Stimulated activated effector memory CD8-positive, alpha-beta T cell treated with anti-CD3 and anti-CD28 coated beads, Interleukin-12 subunit alpha, Interleukin-12 subunit beta, amount 100 ng/mL, for 72 hours (primary cell): ENCODE data around the gene OMA1.
A peak's percentile ranks its signal among the peaks of the same experiment; 100 is the strongest.
"Not testable (repeated sequence)": the region's sequence is repeated elsewhere in the genome, so short reads cannot be mapped to it uniquely, and the experiment has no call there.

Experiments used
- ATAC-seq: fragments of 150-1000 bp; cut with Tn5 transposase; 2 replicates; pipeline ENCODE4 v1.10.0; 2021
- DNase-seq, 2 donors: peaks; one replicate each; pipeline ENCODE4 v3.0.0; 2021 to 2022; ENCODE audit warnings: low spot score in 2 of 2
- H3K27ac Mint-ChIP-seq: one replicate; pipeline ENCODE4 v1.8.0; 2022; ENCODE audit warnings: mild to moderate bottlenecking, mixed read lengths
- H3K36me3 Mint-ChIP-seq: one replicate; pipeline ENCODE4 v1.8.0; 2022; ENCODE audit warnings: mild to moderate bottlenecking, mixed read lengths
- H3K4me1 Mint-ChIP-seq: one replicate; pipeline ENCODE4 v1.8.0; 2022; ENCODE audit warnings: mixed read lengths
- H3K4me3 Mint-ChIP-seq: one replicate; pipeline ENCODE4 v1.8.0; 2022; ENCODE audit warnings: mild to moderate bottlenecking, mixed read lengths
- H3K9me3 Mint-ChIP-seq: one replicate; pipeline ENCODE4 v1.8.0; 2022; ENCODE audit warnings: mixed read lengths

OMA1 gene

DNA sequence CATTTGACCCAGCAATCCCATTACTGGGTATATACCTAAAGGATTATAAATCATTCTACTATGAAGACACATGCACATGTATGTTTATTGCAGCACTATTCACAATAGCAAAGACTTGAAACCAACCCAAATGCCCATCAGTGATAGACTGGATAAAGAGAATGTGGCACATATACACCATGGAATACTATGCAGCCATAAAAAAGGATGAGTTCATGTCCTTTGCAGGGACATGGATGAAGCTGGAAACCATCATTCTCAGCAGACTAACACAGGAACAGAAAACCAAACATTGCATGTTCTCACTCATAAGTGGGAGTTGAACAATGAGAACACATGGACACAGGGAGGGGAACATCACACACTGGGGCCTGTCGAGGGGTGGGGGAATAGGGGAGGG lies 17.2 kb upstream of the OMA1 start:
- not testable (repeated sequence) for ATAC-seq, H3K36me3 Mint-ChIP-seq, DNase-seq, H3K4me1 Mint-ChIP-seq, H3K4me3 Mint-ChIP-seq, H3K9me3 Mint-ChIP-seq, H3K27ac Mint-ChIP-seq

DNA sequence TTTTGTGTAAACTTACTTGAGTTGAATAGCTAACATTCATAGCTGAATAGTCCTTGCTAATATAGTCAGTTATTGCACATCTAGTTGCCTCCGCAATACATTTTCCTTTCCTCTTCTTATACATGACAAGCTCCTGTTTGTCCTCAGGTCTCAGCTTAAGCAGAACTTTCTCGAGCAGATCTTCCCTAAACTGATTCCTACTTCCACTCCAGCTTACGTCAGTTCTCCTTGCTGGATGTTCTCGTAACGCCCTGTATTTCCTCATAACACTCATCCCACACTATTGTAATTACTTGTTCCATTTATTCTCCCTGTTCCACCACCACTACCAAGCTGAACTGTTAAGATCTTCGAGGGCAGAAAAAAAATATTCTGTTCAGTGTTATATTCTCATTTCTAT lies 15.1 kb upstream of the OMA1 start:
- Mint-ChIP-seq H3K4me1 (no peaks in the 10 kb centered on the region), H3K9me3 (no peaks in the 10 kb centered on the region), H3K4me3 (no peak overlapping the region), H3K36me3 (no peaks in the 10 kb centered on the region), H3K27ac (no peak overlapping the region)
- peak in 1 of 2 donors; percentile 7 for DNase-seq
- no peak for ATAC-seq

DNA sequence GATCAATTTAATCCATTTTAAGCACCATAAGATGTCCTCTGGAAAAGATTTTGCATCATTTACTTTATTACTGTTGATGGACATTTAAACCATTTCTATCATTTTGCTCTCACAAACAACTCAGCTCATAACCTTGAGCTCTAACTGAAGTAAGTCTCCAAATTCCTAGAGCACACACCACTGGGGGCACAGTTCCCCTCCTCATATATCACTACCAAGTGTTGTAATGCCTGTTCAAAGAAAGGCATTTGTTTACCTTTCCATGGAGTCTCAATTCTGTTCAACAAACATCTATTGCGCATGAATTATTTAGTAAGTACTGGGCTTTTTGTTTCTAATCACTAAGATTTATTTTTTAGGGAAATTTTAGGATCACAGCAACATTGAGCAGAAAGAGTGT lies 8.9 kb upstream of the OMA1 start:
- H3K27ac Mint-ChIP-seq = no peak overlapping the region
- H3K4me3 Mint-ChIP-seq = no peak overlapping the region
- DNase-seq = no peak
- no peaks in the 10 kb centered on the region for H3K36me3 Mint-ChIP-seq
- no peak for ATAC-seq
- no peaks in the 10 kb centered on the region for H3K4me1 Mint-ChIP-seq
- no peaks in the 10 kb centered on the region for H3K9me3 Mint-ChIP-seq

DNA sequence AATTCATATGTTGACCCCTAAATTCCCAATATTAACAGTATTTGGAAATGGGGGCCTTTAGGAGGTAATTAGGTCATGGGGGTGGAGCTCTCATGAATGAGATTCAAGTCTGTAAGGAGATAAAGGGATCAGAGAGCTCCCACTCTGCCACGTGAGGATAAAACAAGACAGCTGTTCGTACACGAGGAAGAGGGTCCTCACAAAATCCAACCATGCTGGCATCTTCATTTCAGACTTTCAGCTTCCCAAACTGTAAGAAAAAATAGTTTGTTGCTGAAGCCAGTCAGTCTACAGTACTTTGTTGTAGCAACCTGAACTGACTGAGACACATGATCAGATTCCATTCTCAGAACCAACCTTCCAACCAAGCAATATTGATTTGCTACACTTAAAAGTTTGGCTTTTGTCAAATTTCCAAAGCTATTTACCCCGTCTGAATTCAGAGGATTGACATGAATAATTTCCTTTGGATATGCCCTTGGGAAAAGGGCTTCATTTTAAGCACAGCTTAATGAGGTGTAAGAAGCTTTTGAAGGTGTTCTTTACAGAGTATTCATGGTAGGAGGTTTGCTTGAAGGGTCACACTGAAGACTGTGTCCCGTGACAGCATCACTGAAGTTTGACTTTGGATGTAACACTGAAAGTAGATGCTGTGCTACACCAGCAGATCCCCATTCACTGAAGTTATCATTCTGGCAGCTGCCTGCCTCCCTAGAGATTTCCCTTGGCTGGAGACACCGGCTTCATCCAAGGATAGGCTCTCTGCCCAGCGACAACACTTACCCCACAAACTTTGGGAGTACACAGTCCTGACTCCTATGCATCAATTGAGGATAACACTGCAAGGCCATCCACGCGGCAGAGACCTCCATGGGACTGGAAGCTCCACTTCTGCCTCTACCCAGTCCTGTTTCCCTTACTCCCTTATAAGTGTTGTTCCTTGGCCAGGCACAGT lies 4.9 kb upstream of the OMA1 start:
- no peak overlapping the region for H3K27ac Mint-ChIP-seq
- DNase-seq = no peak
- peaks cover 6% of the 10 kb centered on the region for H3K36me3 Mint-ChIP-seq
- H3K4me3 Mint-ChIP-seq = no peak overlapping the region
- no peak for ATAC-seq
- H3K9me3 Mint-ChIP-seq = no peaks in the 10 kb centered on the region
- H3K4me1 Mint-ChIP-seq = peaks cover 4% of the 10 kb centered on the region

DNA sequence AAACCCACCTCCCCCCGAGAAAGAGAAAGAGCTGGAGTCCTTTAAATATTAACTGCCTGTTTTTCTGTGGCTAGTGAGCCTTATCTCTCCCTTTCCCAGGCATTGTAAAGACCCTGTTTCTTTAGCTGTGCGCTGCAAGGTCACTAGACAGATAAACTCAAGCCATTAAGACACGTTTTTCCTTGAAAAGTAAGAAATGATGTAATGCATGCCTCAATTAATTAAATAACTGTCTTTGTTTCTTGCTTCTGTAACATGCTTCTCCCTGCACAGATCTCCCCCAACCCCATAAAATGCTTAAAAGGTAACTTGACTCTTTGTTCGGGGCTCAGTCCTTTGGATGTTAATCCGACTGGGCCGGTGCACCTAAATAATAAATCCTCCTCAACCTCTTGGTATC lies 2.8 kb upstream of the OMA1 start:
- peaks cover 15% of the 10 kb centered on the region for H3K4me1 Mint-ChIP-seq
- H3K27ac Mint-ChIP-seq, H3K9me3 Mint-ChIP-seq, DNase-seq, H3K4me3 Mint-ChIP-seq, ATAC-seq, H3K36me3 Mint-ChIP-seq: not testable (repeated sequence)

DNA sequence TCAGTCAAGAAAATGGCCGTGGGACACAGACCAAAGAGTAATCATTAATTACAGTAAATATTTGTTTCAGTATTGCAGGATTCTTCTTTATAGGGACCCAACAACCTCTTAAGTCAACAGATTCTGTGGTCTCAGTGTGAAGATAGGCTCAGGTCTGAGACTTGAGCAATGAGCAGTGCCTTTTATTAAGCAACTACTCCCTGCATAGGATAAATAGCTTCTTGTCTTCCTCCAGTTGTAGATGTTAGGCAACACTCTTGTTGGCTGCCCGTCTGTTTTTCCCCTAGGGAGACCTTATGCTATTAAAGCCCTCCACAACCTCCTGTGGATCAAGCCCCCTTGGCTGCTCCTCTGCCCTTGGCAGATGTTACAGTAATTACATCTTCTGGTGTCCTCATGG lies 1.8 kb upstream of the OMA1 start:
- peaks cover 18% of the 10 kb centered on the region for H3K4me1 Mint-ChIP-seq
- ATAC-seq = no peak
- no peak overlapping the region for H3K4me3 Mint-ChIP-seq
- peaks cover 9% of the 10 kb centered on the region for H3K36me3 Mint-ChIP-seq
- DNase-seq = no peak
- H3K9me3 Mint-ChIP-seq = no peaks in the 10 kb centered on the region
- H3K27ac Mint-ChIP-seq = no peak overlapping the region

DNA sequence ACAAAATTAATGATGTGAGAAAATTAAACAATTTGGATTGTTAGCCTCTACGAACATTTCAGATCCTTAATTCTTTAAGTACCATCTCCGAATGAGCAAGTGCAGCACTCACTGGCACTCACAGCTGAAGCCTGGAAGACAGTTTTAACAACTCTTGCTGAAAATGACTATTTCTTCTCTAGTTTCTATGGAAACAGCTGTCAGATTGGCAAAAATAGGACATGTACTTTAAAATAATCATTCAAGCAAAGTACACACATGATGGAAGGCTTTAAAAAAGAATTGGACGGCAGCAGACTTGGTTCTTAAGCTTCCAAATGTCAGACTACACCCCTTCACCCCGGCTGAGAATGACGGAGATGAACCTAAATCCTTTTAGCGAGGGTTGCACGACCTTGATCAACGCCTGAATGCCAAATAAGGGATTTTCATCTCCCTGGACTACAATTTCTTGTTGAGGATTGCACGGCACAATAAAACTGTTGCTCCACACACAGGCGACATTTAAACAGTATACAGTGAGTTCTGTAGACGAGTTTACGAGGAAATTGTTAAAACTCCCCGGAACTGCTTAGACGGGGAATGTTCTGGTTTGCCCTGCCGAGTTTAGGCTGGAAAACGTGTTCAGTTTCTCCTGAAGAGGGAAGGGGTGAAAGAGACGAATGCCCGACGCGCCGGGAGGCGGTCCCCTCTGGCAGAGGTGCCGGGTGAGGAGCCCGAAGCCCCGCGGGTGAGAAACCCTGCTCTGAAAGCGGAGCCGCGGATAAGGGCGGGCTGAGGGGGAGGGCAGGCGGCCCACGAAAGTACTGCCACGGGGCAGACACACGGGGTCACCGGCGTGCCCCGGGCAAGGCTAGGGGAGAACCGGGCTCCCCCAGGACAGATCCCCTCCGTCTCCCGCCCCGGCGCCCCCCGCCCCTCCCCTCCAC lies 671 bp downstream of the OMA1 start:
- DNase-seq (peak; percentile 69 to 88), ATAC-seq (peak; percentile 89)
- Mint-ChIP-seq H3K9me3 (no peaks in the 10 kb centered on the region), H3K27ac (peak overlapping the region; percentile 99), H3K36me3 (peaks cover 9% of the 10 kb centered on the region), H3K4me1 (peaks cover 23% of the 10 kb centered on the region), H3K4me3 (peak overlapping the region; percentile 82)

DNA sequence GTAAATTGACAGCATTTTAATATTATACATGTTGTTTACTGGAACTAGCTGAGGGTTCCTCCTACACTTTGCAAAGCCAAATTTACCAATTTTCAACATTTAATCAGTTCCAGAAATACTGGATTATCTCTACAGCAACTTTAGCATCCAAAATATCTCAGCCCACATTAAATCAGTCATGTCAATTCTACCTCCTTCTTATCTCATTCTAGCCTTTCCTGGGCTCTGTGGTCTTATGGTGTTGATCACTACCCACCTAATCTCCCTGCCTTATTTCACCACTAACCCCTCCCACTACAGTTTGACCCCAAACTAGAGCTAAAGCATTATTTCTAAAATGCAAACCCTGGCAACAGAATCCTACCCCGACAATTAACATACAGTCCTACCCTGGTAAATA lies 3.3 kb downstream of the OMA1 start:
- no peak for ATAC-seq
- H3K4me3 Mint-ChIP-seq = no peak overlapping the region
- peak overlapping the region; percentile 7 for H3K27ac Mint-ChIP-seq
- H3K4me1 Mint-ChIP-seq = peaks cover 29% of the 10 kb centered on the region
- no peaks in the 10 kb centered on the region for H3K9me3 Mint-ChIP-seq
- H3K36me3 Mint-ChIP-seq = peaks cover 13% of the 10 kb centered on the region
- no peak for DNase-seq

DNA sequence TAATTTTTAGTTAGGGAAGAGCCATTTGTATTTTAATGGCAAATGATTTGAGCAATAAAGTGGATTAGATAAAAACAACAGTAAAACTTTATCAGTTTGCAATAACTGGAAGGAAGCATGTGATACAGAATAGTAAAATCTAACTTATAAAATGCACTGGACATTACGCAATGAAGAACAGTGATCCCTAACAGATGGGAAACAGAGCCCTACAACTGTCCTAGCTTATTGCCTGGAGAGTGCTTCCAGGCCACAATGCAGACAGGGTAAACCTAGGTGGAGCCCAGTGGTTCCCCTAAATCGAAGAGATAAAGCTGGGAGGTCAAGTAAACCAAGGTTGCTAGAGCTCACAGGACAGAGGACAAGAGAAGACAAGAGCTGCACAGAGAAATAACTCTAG lies 7.0 kb downstream of the OMA1 start:
- Mint-ChIP-seq H3K4me3 (no peak overlapping the region), H3K9me3 (no peaks in the 10 kb centered on the region), H3K36me3 (peaks cover 7% of the 10 kb centered on the region), H3K27ac (no peak overlapping the region), H3K4me1 (peaks cover 14% of the 10 kb centered on the region)
- DNase-seq (no peak), ATAC-seq (no peak)

DNA sequence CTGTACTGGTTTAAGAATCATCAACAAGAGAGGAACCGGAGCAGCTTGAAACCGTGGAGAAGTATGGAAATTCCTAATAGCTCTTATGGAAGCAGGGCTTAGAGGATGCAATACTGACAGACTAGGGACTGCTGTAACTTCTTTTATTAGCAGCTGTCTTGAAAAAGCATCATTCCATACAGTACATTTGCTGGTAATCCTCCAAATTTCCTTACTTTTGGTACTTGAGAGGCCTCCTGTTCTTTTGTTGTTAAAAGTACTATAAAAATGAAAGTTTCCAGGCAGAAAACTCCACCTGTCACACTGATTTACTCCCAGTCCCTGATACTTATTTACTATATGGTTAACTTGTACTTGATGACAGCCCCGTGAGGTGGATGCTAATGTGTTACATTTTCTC lies 7.7 kb downstream of the OMA1 start:
- Mint-ChIP-seq H3K36me3 (peaks cover 7% of the 10 kb centered on the region), H3K4me1 (peaks cover 14% of the 10 kb centered on the region), H3K9me3 (no peaks in the 10 kb centered on the region), H3K4me3 (no peak overlapping the region), H3K27ac (no peak overlapping the region)
- ATAC-seq (no peak), DNase-seq (no peak)

DNA sequence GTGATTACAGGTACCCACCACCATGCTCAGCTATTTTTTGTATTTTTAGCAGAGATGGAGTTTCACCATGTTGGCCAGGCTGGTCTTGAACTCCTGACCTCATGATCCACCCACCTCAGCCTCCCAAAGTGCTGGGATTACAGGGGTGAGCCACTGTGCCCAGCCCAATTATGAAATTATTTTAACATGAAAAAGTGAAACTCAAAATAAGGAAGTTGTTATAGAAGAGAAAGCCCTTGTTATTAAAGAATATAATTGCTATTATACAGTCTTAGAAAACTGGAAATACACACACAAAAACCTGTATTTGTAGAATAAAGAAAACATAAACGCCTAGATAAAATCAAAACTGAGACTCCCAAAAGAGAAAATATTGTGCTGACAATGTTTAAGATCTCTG lies 14.7 kb downstream of the OMA1 start:
- not testable (repeated sequence) for ATAC-seq, H3K4me3 Mint-ChIP-seq, H3K9me3 Mint-ChIP-seq, DNase-seq, H3K4me1 Mint-ChIP-seq, H3K27ac Mint-ChIP-seq, H3K36me3 Mint-ChIP-seq

DNA sequence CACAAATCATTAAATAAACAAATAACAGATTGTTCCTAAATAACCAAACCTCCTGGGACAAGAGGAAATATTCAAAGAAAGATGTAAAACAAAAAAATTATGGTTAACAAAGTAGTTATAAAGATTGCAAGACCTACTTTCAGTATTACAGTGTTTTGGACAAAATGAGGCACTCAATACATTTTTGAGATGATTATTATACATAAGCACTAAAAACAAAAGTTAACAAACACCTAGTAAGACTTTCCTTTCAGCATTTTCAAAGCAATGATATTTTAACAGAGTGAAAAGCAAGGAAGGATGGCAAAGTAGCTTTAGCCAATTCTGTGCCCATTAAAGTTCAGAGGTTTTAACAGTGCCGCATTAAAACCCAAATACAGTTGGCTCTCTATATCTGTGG lies 17.2 kb downstream of the OMA1 start:
- peaks cover 7% of the 10 kb centered on the region for H3K4me1 Mint-ChIP-seq

DNA sequence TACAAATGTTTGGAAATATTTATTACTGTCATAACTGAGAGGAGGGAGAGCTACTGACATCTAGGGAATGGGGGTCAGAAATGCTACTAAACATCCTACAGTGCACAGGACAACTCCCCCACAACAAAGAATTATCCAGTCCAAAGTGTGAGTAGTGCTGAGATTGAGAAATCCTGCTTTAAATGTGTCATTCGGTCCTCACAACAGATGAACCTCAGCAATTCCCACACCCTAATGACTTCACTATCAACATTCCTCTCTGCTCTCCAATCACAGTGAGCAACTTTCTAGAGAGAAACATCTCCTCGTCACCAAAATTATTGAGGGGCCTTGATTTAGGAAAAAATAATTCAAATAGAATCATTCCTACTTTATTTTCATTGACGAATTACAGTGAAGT lies 18.0 kb downstream of the OMA1 start:
- Mint-ChIP-seq H3K4me3 (no peak overlapping the region), H3K27ac (no peak overlapping the region), H3K9me3 (no peaks in the 10 kb centered on the region), H3K36me3 (peaks cover 15% of the 10 kb centered on the region), H3K4me1 (peaks cover 10% of the 10 kb centered on the region)
- ATAC-seq = no peak
- no peak for DNase-seq

More for the DNA sequence above, 17.2 kb downstream of the OMA1 start:
- H3K4me3 Mint-ChIP-seq = no peak overlapping the region
- H3K9me3 Mint-ChIP-seq = no peaks in the 10 kb centered on the region
- DNase-seq (no peak), ATAC-seq (peak; percentile 69)
- H3K36me3 Mint-ChIP-seq = peaks cover 15% of the 10 kb centered on the region
- no peak overlapping the region for H3K27ac Mint-ChIP-seq

DNA sequence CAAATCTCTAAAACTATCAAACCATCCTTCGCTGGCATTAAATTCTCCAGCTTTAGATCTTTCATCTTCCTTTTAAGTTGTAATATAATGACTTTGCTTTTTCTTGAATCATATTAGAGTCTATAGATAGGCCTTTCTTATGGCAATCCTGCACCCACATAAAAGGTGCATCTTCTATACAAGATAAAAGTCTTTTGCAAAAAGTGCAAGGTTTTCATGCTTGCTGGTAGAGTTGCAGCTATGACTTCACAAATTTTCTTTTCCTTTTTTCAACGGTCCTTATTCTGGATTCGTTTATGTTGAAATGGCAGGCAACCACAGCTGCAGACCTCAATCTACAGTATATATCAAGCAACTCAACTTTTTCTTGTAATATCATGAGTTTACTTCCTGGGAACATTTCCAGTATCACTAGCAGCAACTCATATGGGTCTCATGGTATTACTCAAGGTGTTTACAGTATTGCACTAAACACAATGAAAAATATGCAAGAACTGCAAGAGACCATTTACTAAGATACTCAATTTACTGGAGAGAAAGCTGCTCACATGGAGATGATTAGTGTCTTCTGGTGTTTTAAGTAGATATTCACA lies 22.1 kb downstream of the OMA1 start:
- DNase-seq (no peak), ATAC-seq (peak; percentile 90)
- Mint-ChIP-seq H3K27ac (no peak overlapping the region), H3K4me3 (no peak overlapping the region), H3K9me3 (no peaks in the 10 kb centered on the region), H3K4me1 (peaks cover 15% of the 10 kb centered on the region), H3K36me3 (peaks cover 21% of the 10 kb centered on the region)

DNA sequence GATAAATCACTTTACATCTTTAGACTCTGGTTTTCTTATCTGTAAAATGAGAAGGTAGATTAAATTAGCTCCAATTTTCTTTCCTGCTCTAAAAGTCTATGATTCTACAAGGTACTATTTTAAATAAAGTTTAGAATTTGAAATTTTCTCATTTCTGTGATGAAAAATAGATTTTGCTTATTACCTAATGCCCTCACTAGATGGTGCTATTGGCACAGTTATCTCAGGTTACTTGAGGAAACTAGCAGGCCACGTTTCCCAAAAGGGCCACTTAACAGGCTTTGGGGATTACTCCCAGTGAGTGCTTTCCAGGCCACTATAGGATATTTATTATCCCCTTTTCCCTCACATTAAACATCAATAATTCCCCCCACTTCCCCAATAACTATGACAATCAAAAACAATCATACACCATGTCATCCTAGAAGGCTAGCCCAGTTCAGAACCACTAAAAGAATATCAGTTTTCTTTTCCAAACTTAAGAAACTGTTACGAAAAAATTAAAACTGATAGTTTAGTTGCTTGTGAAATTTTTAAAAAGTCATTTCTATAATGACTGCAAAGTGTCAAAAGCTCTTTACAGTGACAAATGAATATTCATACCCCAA lies 30.6 kb downstream of the OMA1 start:
- H3K4me1 Mint-ChIP-seq = peaks cover 12% of the 10 kb centered on the region
- peak overlapping the region; percentile 61 for H3K27ac Mint-ChIP-seq
- H3K4me3 Mint-ChIP-seq = no peak overlapping the region
- ATAC-seq (peak; percentile 40), DNase-seq (peak in 1 of 2 donors; percentile 5)
- peaks cover 9% of the 10 kb centered on the region for H3K36me3 Mint-ChIP-seq
- H3K9me3 Mint-ChIP-seq = peaks cover 3% of the 10 kb centered on the region
